Activated CD8-positive, alpha-beta T cell treated with anti-CD3 and anti-CD28 coated beads, Interleukin-2, amount 10 ng/mL, durations not matched to agents 7 days and 5 days (primary cell): ENCODE measurements around the gene CHAD. TPM values are rescaled to one million over a fixed set of nuclear protein-coding genes. Genes with fewer than 3 reads are reported as not detected.

Source experiments
- ATAC-seq: fragments of 150-1000 bp; cut with Tn5 transposase; one replicate; pipeline ENCODE4 v1.10.0; 2021; ENCODE audit warnings: moderate library complexity
- CTCF ChIA-PET: fragments of 350-600 bp; sonication (Branson Sonifier 250); formaldehyde crosslinking; loops from one replicate; lab custom pipeline; 2021; ENCODE audit warnings: antibody characterized with exemption; lab: Charles Lee
- POLR2A ChIA-PET: fragments of 350-600 bp; sonication (Branson Sonifier 250); formaldehyde crosslinking; loops from one replicate; lab custom pipeline; 2021; ENCODE audit warnings: antibody characterized with exemption; lab: Charles Lee
- DNase-seq: peaks from one replicate; pipeline ENCODE4 v3.0.0-alpha.2; 2020
- H3K27ac Mint-ChIP-seq: one replicate; pipeline ENCODE4 v1.8.0; 2021; ENCODE audit warnings: mild to moderate bottlenecking, mixed read lengths
- H3K27me3 Mint-ChIP-seq: one replicate; pipeline ENCODE4 v1.8.0; 2021; ENCODE audit warnings: low read depth, mixed read lengths
- H3K36me3 Mint-ChIP-seq: one replicate; pipeline ENCODE4 v1.8.0; 2021; ENCODE audit warnings: low read depth, mixed read lengths
- H3K4me1 Mint-ChIP-seq: one replicate; pipeline ENCODE4 v1.8.0; 2021; ENCODE audit warnings: low read depth, mixed read lengths
- H3K4me3 Mint-ChIP-seq: one replicate; pipeline ENCODE4 v1.8.0; 2021; ENCODE audit warnings: mild to moderate bottlenecking, mixed read lengths
- H3K9me3 Mint-ChIP-seq: one replicate; pipeline ENCODE4 v1.8.0; 2022; ENCODE audit warnings: mixed read lengths; ENCODE audit not compliant: insufficient read depth
- total RNA-seq, 2 experiments: library from RNA; stranded (reverse); gene quantifications; one replicate each; pipeline ENCODE4 v1.2.3, GENCODE V29; 2021

CHAD gene
- total RNA-seq, 2 experiments from 2014 or later = not detected

GRCh38 chr17:50464736-50465135 lies 3.9 kb downstream of the CHAD start:
- no peaks in the 10 kb centered on the region for H3K9me3 Mint-ChIP-seq
- no peak overlapping the region for H3K27ac Mint-ChIP-seq
- no peaks in the 10 kb centered on the region for H3K36me3 Mint-ChIP-seq
- peaks cover 16% of the 10 kb centered on the region for H3K27me3 Mint-ChIP-seq
- H3K4me3 Mint-ChIP-seq = no peak overlapping the region
- DNase-seq = no peak
- no peak for ATAC-seq
- POLR2A ChIA-PET = no interaction called here
- H3K4me1 Mint-ChIP-seq = peaks cover 3% of the 10 kb centered on the region
- CTCF ChIA-PET = interaction anchor here (1.3 to 1.6 kb wide), 2 partner anchors 14 to 67 kb away, joined by 5 to 7 read pairs; partner anchors contain the start of genes LRRC59 and RSAD1

- Mint-ChIP-seq H3K36me3 (no peaks in the 10 kb centered on the region), H3K27me3 (peaks cover 13% of the 10 kb centered on the region), H3K4me3 (no peak overlapping the region), H3K4me1 (peaks cover 3% of the 10 kb centered on the region), H3K27ac (no peak overlapping the region), H3K9me3 (no peaks in the 10 kb centered on the region)
- ChIA-PET POLR2A (no interaction called here), CTCF (no interaction called here)
- ATAC-seq = no peak
- DNase-seq = no peak
Observed at GRCh38 chr17:50464121-50464520, 4.6 kb downstream of the CHAD start.

- ATAC-seq (no peak), DNase-seq (no peak)
- CTCF ChIA-PET = no interaction called here
- H3K27ac Mint-ChIP-seq = no peak overlapping the region
- no peak overlapping the region for H3K4me3 Mint-ChIP-seq
- no peaks in the 10 kb centered on the region for H3K4me1 Mint-ChIP-seq
- no peaks in the 10 kb centered on the region for H3K36me3 Mint-ChIP-seq
- POLR2A ChIA-PET = no interaction called here
- H3K27me3 Mint-ChIP-seq = peaks cover 3% of the 10 kb centered on the region
- H3K9me3 Mint-ChIP-seq = no peaks in the 10 kb centered on the region
Observed at GRCh38 chr17:50462446-50462845, 6.2 kb downstream of the CHAD start.

- ChIA-PET POLR2A (no interaction called here), CTCF (interaction anchor here (1.0 kb wide), 1 partner anchor 18 kb away, joined by 3 read pairs; no protein-coding TSS in a partner anchor)
- Mint-ChIP-seq H3K4me3 (no peak overlapping the region), H3K36me3 (no peaks in the 10 kb centered on the region), H3K27ac (no peak overlapping the region), H3K9me3 (no peaks in the 10 kb centered on the region), H3K4me1 (no peaks in the 10 kb centered on the region), H3K27me3 (no peaks in the 10 kb centered on the region)
- DNase-seq (no peak), ATAC-seq (no peak)
Observed at GRCh38 chr17:50461550-50462132, 7.0 kb downstream of the CHAD start.

- no peaks in the 10 kb centered on the region for H3K4me1 Mint-ChIP-seq
- H3K27ac Mint-ChIP-seq = no peak overlapping the region
- H3K4me3 Mint-ChIP-seq = no peak overlapping the region
- no peaks in the 10 kb centered on the region for H3K36me3 Mint-ChIP-seq
- DNase-seq (no peak), ATAC-seq (no peak)
- H3K27me3 Mint-ChIP-seq = no peaks in the 10 kb centered on the region
- H3K9me3 Mint-ChIP-seq = no peaks in the 10 kb centered on the region
- POLR2A ChIA-PET = no interaction called here
- CTCF ChIA-PET = interaction anchor here (1.0 kb wide), 1 partner anchor 18 kb away, joined by 3 read pairs; no protein-coding TSS in a partner anchor
Observed at GRCh38 chr17:50460831-50461526, 7.7 kb downstream of the CHAD start.

GRCh38 chr17:50459756-50460155 lies 8.9 kb downstream of the CHAD start:
- Mint-ChIP-seq H3K36me3 (no peaks in the 10 kb centered on the region), H3K9me3 (no peaks in the 10 kb centered on the region), H3K27me3 (no peaks in the 10 kb centered on the region), H3K4me3 (no peak overlapping the region), H3K27ac (no peak overlapping the region), H3K4me1 (no peaks in the 10 kb centered on the region)
- ChIA-PET POLR2A (no interaction called here), CTCF (interaction anchor here (1.2 kb wide), 1 partner anchor 62 kb away, joined by 3 read pairs; the partner anchor contains the start of gene LRRC59)
- ATAC-seq (no peak), DNase-seq (no peak)

GRCh38 chr17:50458701-50459676 lies 9.7 kb downstream of the CHAD start:
- no peak for DNase-seq
- Mint-ChIP-seq H3K27me3 (no peaks in the 10 kb centered on the region), H3K4me1 (no peaks in the 10 kb centered on the region), H3K4me3 (no peak overlapping the region), H3K9me3 (no peaks in the 10 kb centered on the region), H3K36me3 (no peaks in the 10 kb centered on the region), H3K27ac (no peak overlapping the region)
- CTCF ChIA-PET = interaction anchor here (1.2 to 1.6 kb wide), 2 partner anchors 62 to 259 kb away, joined by 3 read pairs; partner anchors contain the start of gene LRRC59
- no peak for ATAC-seq
- POLR2A ChIA-PET = no interaction called here

GRCh38 chr17:50458270-50458669 lies 10.4 kb downstream of the CHAD start:
- Mint-ChIP-seq H3K4me3 (no peak overlapping the region), H3K9me3 (no peaks in the 10 kb centered on the region), H3K27me3 (no peaks in the 10 kb centered on the region), H3K4me1 (no peaks in the 10 kb centered on the region), H3K27ac (no peak overlapping the region), H3K36me3 (no peaks in the 10 kb centered on the region)
- ATAC-seq (no peak), DNase-seq (no peak)
- ChIA-PET POLR2A (no interaction called here), CTCF (interaction anchor here (1.6 kb wide), 1 partner anchor 258 kb away, joined by 3 read pairs; no protein-coding TSS in a partner anchor)

GRCh38 chr17:50457621-50458020 lies 11.1 kb downstream of the CHAD start:
- POLR2A ChIA-PET = no interaction called here
- H3K4me3 Mint-ChIP-seq = no peak overlapping the region
- CTCF ChIA-PET = interaction anchor here (1.6 kb wide), 1 partner anchor 257 kb away, joined by 3 read pairs; no protein-coding TSS in a partner anchor
- peaks cover 2% of the 10 kb centered on the region for H3K4me1 Mint-ChIP-seq
- ATAC-seq (no peak), DNase-seq (no peak)
- H3K36me3 Mint-ChIP-seq = no peaks in the 10 kb centered on the region
- no peaks in the 10 kb centered on the region for H3K27me3 Mint-ChIP-seq
- no peak overlapping the region for H3K27ac Mint-ChIP-seq
- H3K9me3 Mint-ChIP-seq = no peaks in the 10 kb centered on the region

GRCh38 chr17:50453901-50454300 lies 14.8 kb downstream of the CHAD start:
- Mint-ChIP-seq H3K9me3 (no peaks in the 10 kb centered on the region), H3K4me3 (no peak overlapping the region)
- POLR2A ChIA-PET = no interaction called here

GRCh38 chr17:50452630-50453300 lies 15.9 kb downstream of the CHAD start:
- POLR2A ChIA-PET = no interaction called here
- Mint-ChIP-seq H3K27me3 (no peaks in the 10 kb centered on the region), H3K4me3 (no peak overlapping the region), H3K27ac (no peak overlapping the region), H3K4me1 (peaks cover 5% of the 10 kb centered on the region), H3K9me3 (no peaks in the 10 kb centered on the region), H3K36me3 (no peaks in the 10 kb centered on the region)
- CTCF ChIA-PET = interaction anchor here (1.2 kb wide), 1 partner anchor 26 kb away, joined by 4 read pairs; no protein-coding TSS in a partner anchor
- no peak for ATAC-seq
- DNase-seq = no peak

More at GRCh38 chr17:50453901-50454300, 14.8 kb downstream of the CHAD start:
- CTCF ChIA-PET = no interaction called here
- Mint-ChIP-seq H3K27ac (no peak overlapping the region), H3K27me3 (no peaks in the 10 kb centered on the region), H3K4me1 (peaks cover 5% of the 10 kb centered on the region), H3K36me3 (no peaks in the 10 kb centered on the region)
- ATAC-seq = no peak
- no peak for DNase-seq
